AG04450 (cell line): ENCODE data around the gene NTM. TPM values are rescaled to one million over a fixed set of nuclear protein-coding genes. Genes with fewer than 3 reads are reported as not detected.

ENCODE experiments used
- CTCF ChIA-PET: fragments of 300-600, 350-600 bp; formaldehyde crosslinking; extraction: SDS; loops from one replicate; lab custom pipeline; 2022; ENCODE audit warnings: antibody characterized with exemption, inconsistent platforms; lab: Charles Lee
- POLR2A ChIA-PET: fragments of 350-600 bp; formaldehyde crosslinking; extraction: SDS; loops from one replicate; lab custom pipeline; 2021; ENCODE audit warnings: antibody characterized with exemption, inconsistent platforms; lab: Yijun Ruan, JAX
- DNase-seq: peaks from one replicate; pipeline ENCODE4 v3.0.0-alpha.2; 2011; ENCODE audit warnings: low read depth, low spot score
- H3K27ac ChIP-seq: one replicate; pipeline ENCODE4 v1.5.1; 2012; ENCODE audit warnings: low read depth, low read length, control low read depth
- H3K27me3 ChIP-seq: one replicate; pipeline ENCODE4 v1.6.0; 2012; ENCODE audit warnings: low read length; ENCODE audit not compliant: control insufficient read depth, insufficient read depth
- H3K4me3 ChIP-seq: 2 replicates; pipeline ENCODE4 v1.5.1; 2011; ENCODE audit warnings: mild to moderate bottlenecking, low read depth, low read length, control low read depth
- H3K9me3 ChIP-seq: 2 replicates; pipeline ENCODE4 v1.5.1; 2012; ENCODE audit warnings: low read length; ENCODE audit not compliant: control insufficient read depth, insufficient read depth
- CTCF ChIP-seq: IDR thresholded peaks from 2 replicates; pipeline ENCODE4 v1.5.1; 2011; ENCODE audit warnings: low read depth, low read length, control low read depth, inconsistent platforms
- polyA plus RNA-seq: library from polyadenylated mRNA; depleted of rRNA; stranded (reverse); fragments of >200 nt; gene quantifications from 2 replicates; pipeline ENCODE4 v1.2.3, GENCODE V29; 2011

Gene NTM
- polyA plus RNA-seq, 1 experiment = 26.9 TPM

- no peak for DNase-seq
- TF ChIP-seq CTCF = no peak
- H3K4me3 ChIP-seq = no peak overlapping the region
- H3K27ac ChIP-seq = no peak overlapping the region
- no peaks in the 10 kb centered on the region for H3K27me3 ChIP-seq
- CTCF ChIA-PET = interaction anchor here (0.6 to 7.0 kb wide), 4 partner anchors 19 to 233 kb away, joined by 3 to 40 read pairs (median 4); no protein-coding TSS in a partner anchor
- POLR2A ChIA-PET = no interaction called here
- no peaks in the 10 kb centered on the region; the same call in 1 of the 2 replicates for H3K9me3 ChIP-seq
Measured at GRCh38 chr11:131893103-131893890, 522.9 kb downstream of the NTM start.

DNA sequence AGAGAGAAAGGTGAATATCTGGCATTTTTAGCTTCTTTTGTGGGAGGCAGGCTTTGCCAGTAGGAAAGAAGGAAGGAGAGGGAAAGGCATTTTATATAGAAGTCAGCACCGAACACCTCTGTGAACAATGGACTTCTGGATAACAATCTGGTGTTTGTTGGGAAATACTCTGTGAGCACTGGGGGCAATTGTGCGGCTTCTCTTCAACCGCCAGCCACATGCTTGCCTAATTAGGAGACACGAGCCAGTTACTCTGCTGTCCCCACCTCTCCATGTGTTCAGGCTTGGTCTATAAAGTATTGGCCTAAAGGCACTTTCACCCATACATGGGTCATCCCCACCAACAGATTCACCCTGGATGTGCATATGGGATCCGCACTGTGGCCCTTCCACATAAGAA lies 523.6 kb downstream of the NTM start:
- H3K4me3 ChIP-seq = no peak overlapping the region
- DNase-seq = no peak
- POLR2A ChIA-PET = no interaction called here
- H3K27ac ChIP-seq = no peak overlapping the region
- CTCF ChIA-PET = interaction anchor here (1.5 to 7.0 kb wide), 4 partner anchors 17 to 233 kb away, joined by 3 to 40 read pairs (median 8); no protein-coding TSS in a partner anchor
- no peaks in the 10 kb centered on the region for H3K27me3 ChIP-seq
- H3K9me3 ChIP-seq = no peaks in the 10 kb centered on the region; the same call in 1 of the 2 replicates
- no peak for TF ChIP-seq CTCF

GRCh38 chr11:131894615-131895544 lies 524.5 kb downstream of the NTM start:
- H3K27ac ChIP-seq = no peak overlapping the region
- no peak overlapping the region for H3K4me3 ChIP-seq
- DNase-seq = no peak
- no peaks in the 10 kb centered on the region; the same call in 1 of the 2 replicates for H3K9me3 ChIP-seq
- POLR2A ChIA-PET = no interaction called here
- no peak for TF ChIP-seq CTCF
- no peaks in the 10 kb centered on the region for H3K27me3 ChIP-seq
- CTCF ChIA-PET = interaction anchor here (0.8 to 2.7 kb wide), 9 partner anchors 16 to 232 kb away, joined by 3 to 13 read pairs (median 4); no protein-coding TSS in a partner anchor

DNA sequence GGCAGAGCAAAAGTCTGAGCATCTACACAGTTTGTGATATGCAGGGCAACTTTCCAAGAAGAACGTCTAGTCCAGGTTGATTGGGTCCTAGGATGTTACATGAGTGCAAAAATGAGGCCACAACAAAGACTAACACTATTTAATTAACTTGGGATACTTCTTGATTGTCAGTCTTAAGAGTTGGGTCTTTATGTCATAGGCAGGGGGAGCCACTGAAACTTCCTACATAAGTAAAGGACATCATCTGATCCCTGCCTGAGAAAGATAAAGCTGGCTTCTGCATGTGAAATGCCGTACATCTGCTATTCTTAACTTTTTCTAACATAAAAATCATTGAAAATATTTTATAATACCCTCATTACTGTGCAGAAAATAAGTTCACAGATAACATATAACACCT lies 525.5 kb downstream of the NTM start:
- ChIA-PET CTCF (interaction anchor here (0.8 to 2.7 kb wide), 8 partner anchors 15 to 231 kb away, joined by 3 to 13 read pairs (median 5); no protein-coding TSS in a partner anchor), POLR2A (interaction anchor here (0.7 to 0.8 kb wide), 2 partner anchors 425 to 440 kb away, joined by 6 to 7 read pairs; no protein-coding TSS in a partner anchor)
- Histone ChIP-seq H3K27ac (no peak overlapping the region), H3K27me3 (no peaks in the 10 kb centered on the region), H3K9me3 (no peaks in the 10 kb centered on the region; the same call in 1 of the 2 replicates), H3K4me3 (no peak overlapping the region)
- DNase-seq = no peak
- TF ChIP-seq CTCF = no peak
